BLaER1 (cell line): ENCODE data around the gene TTC39C.
A peak's percentile ranks its signal among the peaks of the same experiment; 100 is the strongest.
"Not testable (repeated sequence)": the region's sequence is repeated elsewhere in the genome, so short reads cannot be mapped to it uniquely, and the experiment has no call there.

Experiments used
- H3K27ac ChIP-seq: shearing (Covaris generic); formaldehyde crosslinking; 2 replicates; pipeline ENCODE4 v1.8.1; 2022
- H3K27me3 ChIP-seq: shearing (Covaris generic); formaldehyde crosslinking; 2 replicates; pipeline ENCODE4 v1.8.1; 2022
- H3K36me3 ChIP-seq: shearing (Covaris generic); formaldehyde crosslinking; 2 replicates; pipeline ENCODE4 v1.8.1; 2022
- H3K4me1 ChIP-seq: shearing (Covaris generic); formaldehyde crosslinking; 2 replicates; pipeline ENCODE4 v1.8.1; 2022
- H3K4me2 ChIP-seq: shearing (Covaris generic); formaldehyde crosslinking; 2 replicates; pipeline ENCODE4 v1.8.1; 2022
- H3K4me3 ChIP-seq: shearing (Covaris generic); formaldehyde crosslinking; 2 replicates; pipeline ENCODE4 v1.8.1; 2022
- H3K9ac ChIP-seq: shearing (Covaris generic); formaldehyde crosslinking; 2 replicates; pipeline ENCODE4 v1.8.1; 2022
- H3K9me3 ChIP-seq: shearing (Covaris generic); formaldehyde crosslinking; 2 replicates; pipeline ENCODE4 v1.8.1; 2022
- H4K20me1 ChIP-seq: shearing (Covaris generic); formaldehyde crosslinking; 2 replicates; pipeline ENCODE4 v1.8.1; 2022
- Cebpa-rat ChIP-seq: shearing (Covaris generic); IDR thresholded peaks from 2 replicates; pipeline ENCODE4 v1.8.1; 2022

The TTC39C gene

DNA sequence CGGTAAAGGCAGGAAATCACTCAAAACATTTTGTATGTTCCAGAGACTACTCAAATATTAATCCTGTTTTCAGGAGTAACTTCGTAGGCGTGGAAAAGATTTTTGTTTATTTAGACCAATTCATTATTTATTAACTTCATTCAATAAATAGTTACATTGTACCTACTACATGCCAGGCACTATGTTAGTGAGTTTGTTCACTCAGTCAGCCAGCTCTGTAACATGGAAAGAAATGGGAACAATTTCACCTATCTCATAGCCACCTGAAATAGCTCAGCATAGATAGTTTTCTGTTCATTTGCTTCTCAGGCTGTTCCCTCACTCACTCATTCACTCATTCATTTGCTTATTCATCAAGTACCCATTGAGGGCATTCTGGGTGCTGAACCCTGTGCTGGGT is 34.6 kb downstream of the TTC39C start:
- peaks cover 80% of the 10 kb centered on the region for H4K20me1 ChIP-seq
- H3K4me2 ChIP-seq, result no peak overlapping the region
- no peaks in the 10 kb centered on the region for H3K9me3 ChIP-seq

GRCh38 chr18:24051031-24051947 is 36.7 kb downstream of the TTC39C start:
- H3K36me3 ChIP-seq, result peaks cover 16% of the 10 kb centered on the region
- H3K27ac ChIP-seq, result no peak overlapping the region
- no peaks in the 10 kb centered on the region for H3K27me3 ChIP-seq
- H3K4me3 ChIP-seq, result no peak overlapping the region
- H4K20me1 ChIP-seq, result peaks cover 89% of the 10 kb centered on the region
- no peak overlapping the region for H3K4me2 ChIP-seq
- peaks cover 22% of the 10 kb centered on the region for H3K4me1 ChIP-seq
- no peaks in the 10 kb centered on the region for H3K9me3 ChIP-seq
- TF ChIP-seq Cebpa-rat, result no peak
- no peak overlapping the region for H3K9ac ChIP-seq

More for the DNA sequence above, 34.6 kb downstream of the TTC39C start:
- Histone ChIP-seq H3K27me3 (no peaks in the 10 kb centered on the region), H3K27ac (no peak overlapping the region), H3K4me1 (0 out of 2 replicates have a peak, but pooled peaks cover 6% of the 10 kb centered on the region), H3K4me3 (no peak overlapping the region), H3K9ac (no peak overlapping the region), H3K36me3 (peaks cover 23% of the 10 kb centered on the region)
- TF ChIP-seq Cebpa-rat, result no peak

DNA sequence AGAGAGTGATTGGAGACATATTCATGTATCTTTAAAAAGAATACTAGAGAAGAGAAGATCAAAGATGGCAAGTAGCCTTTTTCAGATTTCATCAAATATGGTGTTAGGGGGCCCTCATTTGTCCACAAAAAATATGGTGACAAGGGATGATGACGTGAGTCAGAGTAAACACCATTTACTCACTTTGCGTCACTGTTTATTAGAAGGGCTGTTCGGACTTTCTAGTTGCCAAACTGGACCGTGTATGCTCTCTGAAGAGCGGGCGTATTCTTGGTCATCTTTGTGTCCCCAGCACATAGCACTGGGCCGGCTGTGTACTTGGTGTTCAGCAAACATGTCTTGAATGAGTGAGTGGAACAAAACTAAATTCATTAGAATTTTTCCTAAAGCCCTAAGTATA is 37.5 kb downstream of the TTC39C start:
- H3K27me3 ChIP-seq, result no peaks in the 10 kb centered on the region
- H3K9me3 ChIP-seq, result no peaks in the 10 kb centered on the region
- no peak overlapping the region for H3K27ac ChIP-seq
- no peak overlapping the region for H3K9ac ChIP-seq
- H4K20me1 ChIP-seq, result peaks cover 92% of the 10 kb centered on the region
- no peak overlapping the region for H3K4me3 ChIP-seq
- no peak for TF ChIP-seq Cebpa-rat
- no peak overlapping the region for H3K4me2 ChIP-seq
- H3K4me1 ChIP-seq, result peaks cover 22% of the 10 kb centered on the region
- H3K36me3 ChIP-seq, result peaks cover 16% of the 10 kb centered on the region

GRCh38 chr18:24053211-24053610 is 38.7 kb downstream of the TTC39C start:
- Histone ChIP-seq H4K20me1 (peaks cover 95% of the 10 kb centered on the region), H3K4me3 (no peak overlapping the region), H3K9me3 (peaks cover 5% of the 10 kb centered on the region; the same call in 1 of the 2 replicates), H3K27me3 (no peaks in the 10 kb centered on the region), H3K9ac (no peak overlapping the region), H3K4me2 (no peak overlapping the region), H3K36me3 (peaks cover 26% of the 10 kb centered on the region), H3K27ac (no peak overlapping the region), H3K4me1 (peaks cover 22% of the 10 kb centered on the region)
- no peak for TF ChIP-seq Cebpa-rat

DNA sequence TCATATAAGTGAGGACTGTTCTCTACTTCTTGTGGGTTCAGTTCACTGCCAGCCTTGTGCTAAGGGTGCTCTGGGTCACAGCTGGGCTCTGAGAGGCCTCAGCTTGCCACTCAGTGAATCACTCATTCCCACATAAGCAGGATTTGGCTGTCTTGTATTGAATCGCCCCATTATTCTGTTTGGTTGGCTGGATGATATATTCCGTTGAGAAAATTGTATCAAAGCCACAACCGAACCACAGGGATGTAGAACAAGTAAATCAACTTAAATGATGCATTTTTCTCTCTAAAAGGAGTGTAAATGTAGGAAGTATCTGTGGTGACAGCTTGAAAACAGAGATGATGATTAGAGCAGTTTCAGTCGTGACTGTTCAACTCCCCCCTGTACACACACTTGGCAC is 39.6 kb downstream of the TTC39C start:
- Histone ChIP-seq H3K27ac (no peak overlapping the region), H3K4me1 (peaks cover 22% of the 10 kb centered on the region), H3K4me3 (no peak overlapping the region), H3K27me3 (no peaks in the 10 kb centered on the region), H3K36me3 (peaks cover 27% of the 10 kb centered on the region), H3K9me3 (peaks cover 5% of the 10 kb centered on the region; the same call in 1 of the 2 replicates), H3K9ac (no peak overlapping the region), H4K20me1 (peaks cover 97% of the 10 kb centered on the region), H3K4me2 (no peak overlapping the region)
- TF ChIP-seq Cebpa-rat, result no peak

DNA sequence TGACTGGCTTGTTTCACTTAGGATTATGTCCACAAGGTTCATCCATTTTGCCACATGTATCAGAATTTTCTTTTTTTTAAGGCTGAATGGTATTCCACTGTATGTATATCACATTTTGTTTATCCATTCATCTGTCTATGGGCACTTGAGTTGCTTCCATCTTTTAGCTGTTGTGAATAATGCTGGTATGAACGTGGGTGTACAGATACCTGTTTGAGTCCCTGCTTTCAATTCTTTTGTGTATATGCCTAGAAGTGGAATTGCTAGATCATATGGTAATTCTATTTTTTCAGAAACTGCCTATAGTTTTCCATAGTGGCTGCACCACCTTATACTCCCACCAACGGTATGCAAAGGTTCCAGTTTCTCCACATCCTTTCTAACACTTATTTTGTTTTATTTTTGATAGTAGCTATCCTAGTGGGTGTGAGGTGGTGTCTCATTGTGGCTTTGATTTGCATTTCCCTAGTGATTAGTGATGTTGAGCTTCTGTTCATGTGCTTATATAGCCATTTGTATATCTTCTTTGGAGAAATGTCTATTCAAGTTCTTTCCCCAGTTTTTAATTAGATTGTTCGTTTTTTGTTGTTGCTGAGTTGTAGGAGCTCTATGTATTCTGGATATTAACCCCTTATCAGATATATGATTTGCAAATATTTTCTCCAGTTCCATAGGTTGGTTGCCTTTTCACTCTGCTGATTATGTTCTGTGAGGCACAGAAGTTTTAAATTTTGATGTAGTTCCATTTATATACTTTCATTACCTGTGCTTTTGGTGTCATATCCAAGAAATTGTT is 40.7 kb downstream of the TTC39C start:
- peaks cover 96% of the 10 kb centered on the region for H4K20me1 ChIP-seq
- H3K4me1 ChIP-seq, result peaks cover 22% of the 10 kb centered on the region
- no peaks in the 10 kb centered on the region for H3K27me3 ChIP-seq
- H3K4me3 ChIP-seq, result no peak overlapping the region
- H3K4me2 ChIP-seq, result peak overlapping the region; percentile 43
- no peak overlapping the region for H3K27ac ChIP-seq
- peaks cover 5% of the 10 kb centered on the region; the same call in 1 of the 2 replicates for H3K9me3 ChIP-seq
- H3K36me3 ChIP-seq, result peaks cover 17% of the 10 kb centered on the region
- TF ChIP-seq Cebpa-rat, result no peak
- no peak overlapping the region for H3K9ac ChIP-seq

DNA sequence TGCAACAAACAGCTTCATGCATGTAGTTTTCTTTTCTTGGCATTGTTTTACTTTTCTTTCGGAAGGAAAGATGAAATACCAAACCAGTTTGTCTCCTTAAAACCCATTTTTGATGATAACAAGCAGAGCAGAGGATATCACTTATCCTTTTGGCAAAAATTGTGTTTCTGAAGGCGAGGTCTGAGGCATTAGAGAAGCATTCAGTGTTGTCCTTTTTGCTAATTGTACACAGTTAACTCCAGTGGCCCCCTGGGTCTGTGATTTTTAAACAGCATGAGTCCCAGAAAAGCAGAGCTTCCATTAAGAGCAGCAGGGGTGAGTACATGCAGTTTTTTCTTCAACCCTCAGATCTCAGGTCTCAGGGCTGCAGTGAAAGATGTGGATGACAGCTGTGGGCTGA is 41.3 kb downstream of the TTC39C start:
- H4K20me1 ChIP-seq, result peaks cover 96% of the 10 kb centered on the region
- H3K4me2 ChIP-seq, result peak overlapping the region; percentile 43
- peaks cover 22% of the 10 kb centered on the region for H3K4me1 ChIP-seq
- no peak for TF ChIP-seq Cebpa-rat
- no peak overlapping the region for H3K9ac ChIP-seq
- peaks cover 5% of the 10 kb centered on the region; the same call in 1 of the 2 replicates for H3K9me3 ChIP-seq
- H3K27me3 ChIP-seq, result no peaks in the 10 kb centered on the region
- peaks cover 17% of the 10 kb centered on the region for H3K36me3 ChIP-seq
- no peak overlapping the region for H3K27ac ChIP-seq
- no peak overlapping the region for H3K4me3 ChIP-seq

DNA sequence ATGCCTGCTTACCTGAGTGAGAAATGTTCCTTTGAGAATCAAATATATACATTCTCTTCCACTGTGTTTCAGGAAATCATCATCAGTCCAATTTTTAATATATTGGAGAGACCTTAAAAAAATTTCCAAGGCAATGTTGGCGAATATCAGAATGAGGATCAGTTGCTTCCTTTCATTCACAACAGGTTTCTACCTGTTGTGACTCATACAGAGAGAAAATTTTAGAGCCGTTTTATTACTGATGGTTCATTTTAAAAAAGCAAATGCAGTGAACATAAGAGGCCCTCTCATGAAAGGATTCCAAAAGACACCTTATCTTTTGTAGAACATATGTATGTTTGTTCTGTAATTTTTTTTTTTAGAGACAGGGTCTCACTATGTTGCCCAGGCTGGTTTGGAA is 42.0 kb downstream of the TTC39C start:
- Histone ChIP-seq H3K36me3 (peaks cover 13% of the 10 kb centered on the region), H3K4me3 (no peak overlapping the region), H3K9ac (no peak overlapping the region), H3K27me3 (no peaks in the 10 kb centered on the region), H3K4me2 (no peak overlapping the region), H4K20me1 (peaks cover 96% of the 10 kb centered on the region), H3K4me1 (peaks cover 22% of the 10 kb centered on the region), H3K9me3 (peaks cover 5% of the 10 kb centered on the region; the same call in 1 of the 2 replicates), H3K27ac (no peak overlapping the region)
- TF ChIP-seq Cebpa-rat, result no peak

DNA sequence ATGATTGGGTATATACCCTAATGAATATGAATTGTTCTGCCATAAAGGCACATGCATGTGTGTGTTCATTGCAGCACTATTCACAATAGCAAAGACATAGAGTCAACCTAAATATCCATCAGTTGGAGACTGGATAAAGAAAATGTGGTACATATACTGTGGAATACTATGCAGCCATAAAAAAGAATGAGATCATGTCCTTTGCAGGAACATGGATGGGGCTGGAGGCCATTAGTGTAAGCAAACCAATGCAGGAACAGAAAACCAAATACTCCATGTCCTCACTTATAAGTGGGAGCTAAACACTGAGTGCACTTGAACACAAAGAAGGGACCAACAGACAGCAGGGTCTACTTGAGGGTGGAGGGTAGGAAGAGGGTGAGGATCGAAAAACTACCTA is 43.2 kb downstream of the TTC39C start:
- H3K4me3 ChIP-seq, result no peak overlapping the region
- H4K20me1 ChIP-seq, result peaks cover 96% of the 10 kb centered on the region
- H3K36me3 ChIP-seq, result peaks cover 16% of the 10 kb centered on the region
- peaks cover 5% of the 10 kb centered on the region; the same call in 1 of the 2 replicates for H3K9me3 ChIP-seq
- H3K27ac ChIP-seq, result no peak overlapping the region
- H3K9ac ChIP-seq, result no peak overlapping the region
- no peaks in the 10 kb centered on the region for H3K27me3 ChIP-seq
- no peak for TF ChIP-seq Cebpa-rat
- H3K4me2 ChIP-seq, result no peak overlapping the region
- H3K4me1 ChIP-seq, result peaks cover 22% of the 10 kb centered on the region

DNA sequence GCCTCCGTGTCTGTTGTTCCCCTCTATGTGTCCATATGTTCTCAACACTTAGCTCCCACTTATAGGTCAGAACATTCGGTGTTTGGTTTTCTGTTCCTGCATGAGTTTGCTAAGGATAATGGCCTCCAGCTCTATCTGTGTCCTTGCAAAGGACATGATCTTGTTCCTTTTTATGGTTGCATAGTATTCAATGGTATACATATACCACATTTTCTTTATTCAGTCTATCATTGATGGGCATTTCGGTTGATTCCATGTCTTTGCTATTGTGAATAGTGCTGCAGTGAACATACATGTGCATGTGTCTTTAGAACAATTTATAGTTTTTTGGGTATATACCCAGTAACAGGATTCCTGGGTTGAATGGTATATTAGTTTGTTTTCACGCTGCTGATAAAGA is 44.8 kb downstream of the TTC39C start:
- H3K27me3 ChIP-seq, H3K27ac ChIP-seq, H3K4me3 ChIP-seq, H3K4me2 ChIP-seq, H3K9ac ChIP-seq, H3K9me3 ChIP-seq: not testable (repeated sequence)
- Histone ChIP-seq H4K20me1 (peaks cover 94% of the 10 kb centered on the region), H3K4me1 (peaks cover 17% of the 10 kb centered on the region), H3K36me3 (peaks cover 16% of the 10 kb centered on the region)
